SK-N-SH (cell line): ENCODE results near the gene GYS1. TPM values are rescaled to one million over a fixed set of nuclear protein-coding genes. Genes with fewer than 3 reads are reported as not detected.

Experiments used
- CTCF ChIA-PET: fragments of 300-600, 350-600 bp; formaldehyde crosslinking; extraction: SDS; loops from one replicate; lab custom pipeline; 2021; lab: Yijun Ruan, JAX
- POLR2A ChIA-PET: fragments of 350-600 bp; sonication (Branson Sonifier 250); formaldehyde crosslinking; extraction: SDS; loops from one replicate; lab custom pipeline; 2020; ENCODE audit warnings: antibody characterized with exemption, inconsistent platforms; lab: Yijun Ruan, JAX
- DNase-seq: peaks from one replicate; pipeline ENCODE4 v3.0.0; 2012
- H2AFZ ChIP-seq: fragments of 200-600 bp; sonication (generic); 2 replicates; pipeline ENCODE4 v1.8.1; 2016; ENCODE audit warnings: antibody characterized with exemption, mild to moderate bottlenecking, low read depth
- H3F3A ChIP-seq: fragments of 200-600 bp; sonication (generic); replicated peaks from 2 replicates; pipeline ENCODE3; 2016; ENCODE audit warnings: antibody characterized with exemption, mild to moderate bottlenecking; ENCODE audit not compliant: insufficient read depth
- H3K27ac ChIP-seq, 2 experiments: fragments of 200-500 bp in 1 of 2; fragments of 200-600 bp in 1 of 2; sonication (Bioruptor generic) in 1 of 2; sonication (generic), shearing (Covaris generic) in 1 of 2; 2 replicates each; pipeline versions ENCODE4 v1.5.1 to v1.6.1; 2014 to 2016; ENCODE audit warnings: low read depth in 2 of 2, inconsistent platforms in 1 of 2, low read length in 1 of 2, mild to moderate bottlenecking in 1 of 2, mixed read lengths in 1 of 2
- H3K27me3 ChIP-seq: fragments of 200-600 bp; sonication (generic), shearing (Covaris generic); 2 replicates; pipeline ENCODE4 v1.6.1; 2016; ENCODE audit warnings: mixed run types; ENCODE audit not compliant: insufficient read depth
- H3K36me3 ChIP-seq, 2 experiments: fragments of 200-500 bp in 1 of 2; fragments of 200-600 bp in 1 of 2; sonication (Bioruptor generic) in 1 of 2; sonication (generic) in 1 of 2; replicated peaks in 1 of 2; 2 replicates each; pipeline versions ENCODE3 to v1.5.1; 2014 to 2016; ENCODE audit warnings: low read length in 1 of 2, mild to moderate bottlenecking in 1 of 2; ENCODE audit not compliant: insufficient read depth in 2 of 2, control insufficient read depth in 1 of 2
- H3K4me1 ChIP-seq, 2 experiments: fragments of 200-500 bp in 1 of 2; fragments of 200-600 bp in 1 of 2; sonication (Bioruptor generic) in 1 of 2; sonication (generic), shearing (Covaris generic) in 1 of 2; 2 replicates each; pipeline versions ENCODE4 v1.5.1 to v1.6.1; 2014 to 2016; ENCODE audit warnings: low read depth in 1 of 2, low read length in 1 of 2, mixed run types in 1 of 2; ENCODE audit not compliant: insufficient read depth in 2 of 2, control insufficient read depth in 1 of 2
- H3K4me2 ChIP-seq: fragments of 200-600 bp; sonication (generic), shearing (Covaris generic); 2 replicates; pipeline ENCODE4 v1.6.1; 2017; ENCODE audit warnings: mixed run types
- H3K4me3 ChIP-seq, 2 experiments: fragments of 200-500 bp in 1 of 2; fragments of 200-600 bp in 1 of 2; sonication (Bioruptor generic) in 1 of 2; sonication (generic), shearing (Covaris generic) in 1 of 2; 2 replicates each; pipeline versions ENCODE4 v1.5.1 to v1.8.1; 2014 to 2016; ENCODE audit warnings: low read depth in 2 of 2, inconsistent platforms in 1 of 2, low read length in 1 of 2, mild to moderate bottlenecking in 1 of 2, mixed read lengths in 1 of 2, moderate library complexity in 1 of 2
- H3K79me2 ChIP-seq: fragments of 200-600 bp; sonication (generic); 2 replicates; pipeline ENCODE4 v1.8.1; 2017; ENCODE audit warnings: mild to moderate bottlenecking; ENCODE audit not compliant: insufficient read depth
- H3K9ac ChIP-seq: fragments of 200-600 bp; sonication (generic); 2 replicates; pipeline ENCODE4 v1.6.1; 2017; ENCODE audit warnings: mixed run types
- H3K9me2 ChIP-seq: fragments of 200-600 bp; sonication (generic); 2 replicates; pipeline ENCODE4 v1.6.1; 2017; ENCODE audit warnings: mixed run types
- H3K9me3 ChIP-seq: fragments of 200-600 bp; sonication (generic); 2 replicates; pipeline ENCODE4 v1.6.1; 2017; ENCODE audit warnings: mixed run types, mild to moderate bottlenecking, moderate library complexity
- H4K20me1 ChIP-seq: fragments of 200-600 bp; sonication (generic); 2 replicates; pipeline ENCODE4 v1.6.1; 2017; ENCODE audit warnings: mild to moderate bottlenecking, mixed run types; ENCODE audit not compliant: insufficient read depth
- CTCF ChIP-seq: fragments of 200-600 bp; sonication (generic); IDR thresholded peaks from 2 replicates; pipeline ENCODE4 v1.6.1; 2017; ENCODE audit warnings: antibody characterized with exemption, mild to moderate bottlenecking, moderate library complexity
- FOXM1 ChIP-seq: IDR thresholded peaks from 2 replicates; pipeline ENCODE4 v1.4.0; 2012; ENCODE audit warnings: low read depth, mild to moderate bottlenecking
- IRF3 ChIP-seq: fragments of 150-350 bp; IDR thresholded peaks from 2 replicates; pipeline ENCODE4 v1.6.1; 2016; ENCODE audit warnings: mild to moderate bottlenecking, low read depth, low read length
- JUND ChIP-seq: IDR thresholded peaks from 2 replicates; pipeline ENCODE4 v1.4.0; 2012
- MAX ChIP-seq: IDR thresholded peaks from 2 replicates; pipeline ENCODE4 v1.4.0; 2012; ENCODE audit warnings: low read depth
- MXI1 ChIP-seq: IDR thresholded peaks from 2 replicates; pipeline ENCODE4 v1.6.1; 2012; ENCODE audit warnings: mild to moderate bottlenecking, low read depth, low read length, improper control_type of control experiment
- RAD21 ChIP-seq: IDR thresholded peaks from 2 replicates; pipeline ENCODE4 v1.6.1; 2012; ENCODE audit warnings: mild to moderate bottlenecking, low read length
- RXRA ChIP-seq: IDR thresholded peaks from 2 replicates; pipeline ENCODE4 v1.4.0; 2012; ENCODE audit warnings: low read depth, mild to moderate bottlenecking, borderline replicate concordance
- TAF1 ChIP-seq: IDR thresholded peaks from 2 replicates; pipeline ENCODE4 v1.6.1; 2012; ENCODE audit warnings: low read depth, mild to moderate bottlenecking, low read length, moderate library complexity, borderline replicate concordance
- TEAD4 ChIP-seq: IDR thresholded peaks from 2 replicates; pipeline ENCODE4 v1.4.0; 2012; ENCODE audit warnings: mild to moderate bottlenecking, borderline replicate concordance; ENCODE audit not compliant: insufficient read depth
- WGBS: methylation state at CpG from one replicate; pipeline ENCODE4 v1.1.6; 2017; ENCODE audit warnings: low lambda C conversion rate; 5-methylcytosine and 5-hydroxymethylcytosine counted together
- polyA plus RNA-seq, 3 experiments: library from polyadenylated mRNA; depleted of rRNA; stranded (reverse); fragments of >200 nt; gene quantifications; 2 replicates each; pipeline ENCODE4 v1.2.3, GENCODE V29; 2012

Gene GYS1
- polyA plus RNA-seq, 1 of the 3 experiments (the other 2 are of a cell fraction) = 25.3 TPM

GRCh38 chr19:48988860-48989259 lies 4.2 kb downstream of the GYS1 start:
- ChIA-PET CTCF (interaction anchor here (6.2 kb wide), 1 partner anchor 17 kb away, joined by 54 read pairs; no protein-coding TSS in a partner anchor), POLR2A (no interaction called here)
- Histone ChIP-seq H3K36me3 (peaks cover 5 to 30% of the 10 kb centered on the region in 2 experiments), H3K27me3 (no peaks in the 10 kb centered on the region), H3K27ac (no peak overlapping the region), H2AFZ (no peak overlapping the region), H3K9me3 (no peaks in the 10 kb centered on the region), H3K79me2 (peaks cover 42% of the 10 kb centered on the region), H3K9ac (no peak overlapping the region), H3K4me3 (no peak overlapping the region), H4K20me1 (no peaks in the 10 kb centered on the region), H3K4me1 (peaks cover 0 to 7% of the 10 kb centered on the region in 2 experiments; a peak in 1 of 4 replicates), H3F3A (peaks cover 6% of the 10 kb centered on the region), H3K9me2 (no peaks in the 10 kb centered on the region), H3K4me2 (no peak overlapping the region)
- 94% methylated on average over 9 of the region's 9 CpGs for WGBS
- TF ChIP-seq FOXM1 (no peak), RAD21 (no peak), MXI1 (no peak), TEAD4 (no peak), IRF3 (no peak), MAX (no peak), TAF1 (no peak), CTCF (no peak), RXRA (no peak), JUND (no peak)
- no peak for DNase-seq

- no peak overlapping the region for H3K27ac ChIP-seq
- H3K9ac ChIP-seq = no peak overlapping the region
- peaks cover 0 to 7% of the 10 kb centered on the region in 2 experiments; a peak in 1 of 4 replicates for H3K4me1 ChIP-seq
- H3F3A ChIP-seq = peaks cover 6% of the 10 kb centered on the region
- no peaks in the 10 kb centered on the region for H3K9me2 ChIP-seq
- H3K9me3 ChIP-seq = no peaks in the 10 kb centered on the region
- no peak for TF ChIP-seq TEAD4
- WGBS = 91% methylated on average over 7 of the region's 7 CpGs
- no peaks in the 10 kb centered on the region for H4K20me1 ChIP-seq
- POLR2A ChIA-PET = no interaction called here
- H3K27me3 ChIP-seq = no peaks in the 10 kb centered on the region
- CTCF ChIA-PET = interaction anchor here (1.8 to 6.2 kb wide), 2 partner anchors 17 to 146 kb away, joined by 5 to 54 read pairs; no protein-coding TSS in a partner anchor
- no peak for DNase-seq
- H3K4me3 ChIP-seq = no peak overlapping the region
- H3K79me2 ChIP-seq = peaks cover 40% of the 10 kb centered on the region
- H3K36me3 ChIP-seq = peaks cover 5 to 33% of the 10 kb centered on the region in 2 experiments
- H2AFZ ChIP-seq = no peak overlapping the region
- no peak overlapping the region for H3K4me2 ChIP-seq
Measured at GRCh38 chr19:48988286-48988685, 4.8 kb downstream of the GYS1 start.
